ENCODE data around the gene CHCHD6. TPM values are rescaled to one million over a fixed set of nuclear protein-coding genes. Genes with fewer than 3 reads are reported as not detected.

CHCHD6 gene
- total and polyA plus RNA-seq, 2 of the 4 experiments (the other 2 are of a cell fraction) = 18.8 to 28.9 TPM

- peaks cover 4% of the 10 kb centered on the region for H3K36me3 ChIP-seq (ENCODE audit: control insufficient read depth, insufficient read depth, low read length)
- H2AK9ac ChIP-seq (replicated peaks; ENCODE audit: low read depth, low read length, poor library complexity) = peak overlapping the region; percentile 85
- H4K8ac ChIP-seq (ENCODE audit: low read depth in 2 of 2, low read length in 2 of 2) = peak overlapping the region in 1 of 2 experiments; percentile 19; a peak in 1 of 4 replicates
- H3K79me1 ChIP-seq (ENCODE audit: low read depth in 1 of 2, low read length in 2 of 2) = peaks cover 9 to 49% of the 10 kb centered on the region in 2 experiments; a peak in 2 of 4 replicates
- peaks cover 51% of the 10 kb centered on the region for H4K20me1 ChIP-seq (ENCODE audit: insufficient read depth, low read length)
- H2AK5ac ChIP-seq (ENCODE audit: low read depth, low read length) = peak overlapping the region; percentile 67; the same call in 1 of the 2 replicates
- BruUV-seq (replicated peaks) = no TSS peak
- H2BK5ac ChIP-seq (ENCODE audit: low read depth, low read length, poor library complexity, severe bottlenecking) = peak overlapping the region; percentile 1
- H4K91ac ChIP-seq (ENCODE audit: insufficient read depth, low read depth, low read length) = no peak overlapping the region
- H2BK120ac ChIP-seq (ENCODE audit: low read depth, low read length) = no peak overlapping the region
- intact Hi-C loops (cut with micrococcal nuclease) (loop anchor here (5.0 to 10.0 kb wide), 3 partner anchors 132 to 471 kb away; partner anchors contain the start of gene CHST13), dilution Hi-C loops (cut with HindIII; ENCODE audit: low sequenced_read_pairs, unreplicated experiment) (no loop called here), in situ Hi-C loops (cut with MboI; ENCODE audit: low sequenced_read_pairs) (loop anchor here (5.0 kb wide), 1 partner anchor 232 kb away; no protein-coding TSS in a partner anchor)
- WGBS, 2 experiments (ENCODE audit: extremely low coverage in 2 of 2, insufficient read length in 1 of 2) = 4% methylated on average over 22 of the region's 61 CpGs; no CpG with 5 or more reads in 1 of the 2 experiments
- peak overlapping the region; percentile 11; the same call in 1 of the 2 replicates for H3K23ac ChIP-seq (ENCODE audit: low read depth, low read length)
- no peak overlapping the region for H2BK20ac ChIP-seq (ENCODE audit: low read depth, low read length)
- H3K14ac ChIP-seq (replicated peaks; ENCODE audit: low read depth, low read length) = no peak overlapping the region
- H3K18ac ChIP-seq (ENCODE audit: low read depth, low read length) = no peak overlapping the region
- CTCF ChIA-PET = no interaction called here
- peak overlapping the region; percentile 74 for H3K9ac ChIP-seq (ENCODE audit: low read depth, low read length)
- H3K27me3 ChIP-seq (ENCODE audit: control insufficient read depth, insufficient read depth, low read length) = no peaks in the 10 kb centered on the region
- ATAC-seq (ENCODE audit: low read depth) (peak; percentile 19), DNase-seq (no peak)
- peaks cover 5% of the 10 kb centered on the region; the same call in 1 of the 2 replicates for H3K9me1 ChIP-seq (ENCODE audit: insufficient read depth, low read length)
- peaks cover 14% of the 10 kb centered on the region; the same call in 1 of the 2 replicates for H3K4me1 ChIP-seq (ENCODE audit: control insufficient read depth, insufficient read depth, low read length)
- peak overlapping the region; percentile 67 for H3K4me3 ChIP-seq (ENCODE audit: insufficient read depth, low read depth, low read length)
- H3K9me3 ChIP-seq (ENCODE audit: control insufficient read depth, insufficient read depth, low read length) = no peaks in the 10 kb centered on the region
- H3K56ac ChIP-seq (ENCODE audit: extremely low read depth, insufficient read depth, low read length) = peak overlapping the region; percentile 32; the same call in 1 of the 2 replicates
- H2BK15ac ChIP-seq (ENCODE audit: low read depth, low read length) = no peak overlapping the region
- no peak overlapping the region; the same call in 1 of the 2 replicates for H4K5ac ChIP-seq (ENCODE audit: low read depth, low read length)
- H3K4ac ChIP-seq (ENCODE audit: low read depth, low read length) = peak overlapping the region; percentile 22; the same call in 1 of the 2 replicates
- POLR2A ChIA-PET (ENCODE audit: unreplicated experiment) = no interaction called here
- TF ChIP-seq FOS (IDR thresholded peaks at IDR 0.05; ENCODE audit: low read depth, low read length) (no peak), ELK1 (IDR thresholded peaks at IDR 0.05; ENCODE audit: borderline replicate concordance, low read depth, low read length) (no peak)
- H2AFZ ChIP-seq (replicated peaks; ENCODE audit: low read length, poor library complexity) = peak overlapping the region; percentile 77
- peak overlapping the region; percentile 50 for H3K27ac ChIP-seq (ENCODE audit: insufficient read depth, low read length)
- peak overlapping the region; percentile 82 for H3K4me2 ChIP-seq (ENCODE audit: low read depth, low read length)
These were observed 279.8 kb downstream of the CHCHD6 start for GRCh38 chr3:126983653-126984390.

All from IMR-90 (cell line).